ENCODE data around the gene ESR1. TPM values are rescaled to one million over a fixed set of nuclear protein-coding genes. Genes with fewer than 3 reads are reported as not detected.
A peak's percentile ranks its signal among the peaks of the same experiment; 100 is the strongest.
"Not testable (repeated sequence)": the region's sequence is repeated elsewhere in the genome, so short reads cannot be mapped to it uniquely, and the experiment has no call there.

The ESR1 gene
- total RNA-seq, 6 donors from 2014 or later, result 0.91 to 4.7 (median 2.8) TPM

GRCh38 chr6:152130441-152130840 is 323.0 kb downstream of the ESR1 start:
- Histone ChIP-seq H3K27ac (peak overlapping the region; percentile 27 to 87 (median 84)), H3K4me3 (peak overlapping the region in 3 of 4 donors; percentile 30 to 40 (median 36))

GRCh38 chr6:152135755-152136448 is 328.4 kb downstream of the ESR1 start:
- Histone ChIP-seq H3K36me3 (peaks cover 29 to 96% (median 78%) of the 10 kb centered on the region in 4 donors), H3K4me3 (no peak overlapping the region), H3K27me3 (no peaks in the 10 kb centered on the region), H3K27ac (peak overlapping the region in 1 of 4 donors; percentile 57), H3K4me1 (peaks cover 0 to 3% (median 2%) of the 10 kb centered on the region in 4 donors), H3K9me3 (no peaks in the 10 kb centered on the region)
- DNase-seq, result no peak
- TF ChIP-seq CTCF (IDR thresholded peaks at IDR 0.05) (no peak), POLR2A (IDR thresholded peaks at IDR 0.05) (no peak), EP300 (IDR thresholded peaks at IDR 0.05) (no peak), POLR2AphosphoS5 (IDR thresholded peaks at IDR 0.05) (no peak)
- ATAC-seq (ENCODE audit: low FRiP score in 2 of 2), result no peak
- WGBS, 2 donors, result 60 to 62% methylated on average over 8 of the region's 8 CpGs

More at GRCh38 chr6:152130441-152130840, 323.0 kb downstream of the ESR1 start:
- Histone ChIP-seq H3K9me3 (no peaks in the 10 kb centered on the region), H3K4me1 (peaks cover 6 to 18% (median 10%) of the 10 kb centered on the region in 4 donors), H3K27me3 (no peaks in the 10 kb centered on the region), H3K36me3 (peaks cover 12 to 74% (median 45%) of the 10 kb centered on the region in 4 donors)
- no peak for TF ChIP-seq POLR2A (IDR thresholded peaks at IDR 0.05)
- TF ChIP-seq CTCF (IDR thresholded peaks at IDR 0.05), result no peak
- WGBS, 2 donors, result 56 to 65% methylated on average over 2 of the region's 2 CpGs
- ATAC-seq (ENCODE audit: low FRiP score in 2 of 2) (peak in 1 of 2 donors; percentile 65), DNase-seq (no peak)

- DNase-seq, result peak in 1 of 2 donors; percentile 37
- H3K4me3 ChIP-seq, result no peak overlapping the region
- TF ChIP-seq EP300 (IDR thresholded peaks at IDR 0.05), result no peak
- TF ChIP-seq POLR2AphosphoS5 (IDR thresholded peaks at IDR 0.05), result no peak
- no peak for TF ChIP-seq CTCF (IDR thresholded peaks at IDR 0.05)
- no peak for TF ChIP-seq POLR2A (IDR thresholded peaks at IDR 0.05)
- H3K9me3 ChIP-seq, result no peaks in the 10 kb centered on the region
- ATAC-seq (ENCODE audit: low FRiP score in 2 of 2), result peak in 1 of 2 donors; percentile 37
- WGBS, 2 donors, result 84 to 92% methylated on average over 8 of the region's 8 CpGs
- H3K27me3 ChIP-seq, result no peaks in the 10 kb centered on the region
- no peak overlapping the region for H3K27ac ChIP-seq
- H3K36me3 ChIP-seq, result peaks cover 29 to 100% (median 82%) of the 10 kb centered on the region in 4 donors
- peaks cover 0 to 3% (median 2%) of the 10 kb centered on the region in 4 donors for H3K4me1 ChIP-seq
Measured at GRCh38 chr6:152136449-152136825, 329.0 kb downstream of the ESR1 start.

GRCh38 chr6:152138344-152138743 is 330.9 kb downstream of the ESR1 start:
- H3K4me3 ChIP-seq; H3K27ac ChIP-seq; ATAC-seq (ENCODE audit: low FRiP score in 2 of 2); H3K9me3 ChIP-seq; H3K4me1 ChIP-seq; H3K27me3 ChIP-seq; DNase-seq: not testable (repeated sequence)
- peaks cover 17 to 99% (median 76%) of the 10 kb centered on the region in 4 donors for H3K36me3 ChIP-seq
- 94 to 95% methylated on average over 6 of the region's 6 CpGs for WGBS, 2 donors

GRCh38 chr6:152142105-152142504 is 334.6 kb downstream of the ESR1 start:
- Histone ChIP-seq H3K27me3 (no peaks in the 10 kb centered on the region), H3K27ac (no peak overlapping the region), H3K36me3 (peaks cover 20 to 97% (median 71%) of the 10 kb centered on the region in 4 donors), H3K4me3 (no peak overlapping the region), H3K9me3 (no peaks in the 10 kb centered on the region), H3K4me1 (no peaks in the 10 kb centered on the region)
- ATAC-seq (ENCODE audit: low FRiP score in 2 of 2) (no peak), DNase-seq (no peak)
- TF ChIP-seq EP300 (IDR thresholded peaks at IDR 0.05) (no peak), POLR2AphosphoS5 (IDR thresholded peaks at IDR 0.05) (no peak), CTCF (IDR thresholded peaks at IDR 0.05) (no peak), POLR2A (IDR thresholded peaks at IDR 0.05) (no peak)
- 67 to 78% methylated on average over 5 of the region's 5 CpGs for WGBS, 2 donors

Data from upper lobe of left lung (tissue), 6 donors.